GM23338 (cell line): ENCODE data around the gene ATCAY. TPM values are rescaled to one million over a fixed set of nuclear protein-coding genes. Genes with fewer than 3 reads are reported as not detected.
"Not testable (repeated sequence)": the region's sequence is repeated elsewhere in the genome, so short reads cannot be mapped to it uniquely, and the experiment has no call there.

Experiments used
- ATAC-seq: fragments of 200-7000 bp; cut with Tn5 transposase; 3 replicates; pipeline ENCODE4 v1.9.1; 2020
- DNase-seq: peaks from one replicate; pipeline ENCODE4 v3.0.0-alpha.2; 2015; ENCODE audit warnings: low spot score
- H2AFZ ChIP-seq: fragments of 200-600 bp; sonication (generic); 2 replicates; pipeline ENCODE4 v1.8.0; 2016; ENCODE audit warnings: antibody characterized with exemption, mild to moderate bottlenecking, moderate library complexity
- H3F3A ChIP-seq: fragments of 200-600 bp; sonication (generic); replicated peaks from 2 replicates; pipeline ENCODE4 v1.8.0; 2017; ENCODE audit warnings: antibody characterized with exemption, mixed run types, low read depth
- H3K27ac ChIP-seq: fragments of 200-600 bp; sonication (generic); 2 replicates; pipeline ENCODE4 v1.6.1; 2016; ENCODE audit warnings: low read depth
- H3K27me3 ChIP-seq: fragments of 200-600 bp; sonication (generic); 2 replicates; pipeline ENCODE4 v1.8.0; 2016; ENCODE audit warnings: mild to moderate bottlenecking, mixed run types, moderate library complexity; ENCODE audit not compliant: insufficient read depth
- H3K36me3 ChIP-seq: fragments of 200-600 bp; sonication (generic); 2 replicates; pipeline ENCODE4 v1.8.0; 2016; ENCODE audit warnings: mild to moderate bottlenecking; ENCODE audit not compliant: insufficient read depth
- H3K4me1 ChIP-seq: fragments of 200-600 bp; sonication (generic); 2 replicates; pipeline ENCODE4 v1.8.0; 2016; ENCODE audit warnings: mild to moderate bottlenecking, moderate library complexity; ENCODE audit not compliant: insufficient read depth
- H3K4me2 ChIP-seq: fragments of 200-600 bp; sonication (generic); 2 replicates; pipeline ENCODE4 v1.7.1; 2017; ENCODE audit warnings: mixed run types
- H3K4me3 ChIP-seq: fragments of 200-600 bp; sonication (generic); 2 replicates; pipeline ENCODE4 v1.6.1; 2016; ENCODE audit warnings: mixed run types
- H3K79me2 ChIP-seq: fragments of 200-600 bp; sonication (generic); replicated peaks from 2 replicates; pipeline ENCODE4 v1.8.0; 2017; ENCODE audit warnings: mild to moderate bottlenecking; ENCODE audit not compliant: insufficient read depth
- H3K9me2 ChIP-seq: fragments of 200-600 bp; sonication (generic); 2 replicates; pipeline ENCODE4 v1.8.0; 2017; ENCODE audit not compliant: insufficient read depth
- H4K20me1 ChIP-seq: fragments of 200-600 bp; sonication (generic); replicated peaks from 2 replicates; pipeline ENCODE4 v1.8.0; 2017; ENCODE audit warnings: mild to moderate bottlenecking; ENCODE audit not compliant: insufficient read depth
- H3K27ac Mint-ChIP-seq: 2 replicates; pipeline ENCODE4 v1.8.0; 2020; ENCODE audit warnings: inconsistent platforms, mild to moderate bottlenecking, moderate library complexity, mixed read lengths
- H3K27me3 Mint-ChIP-seq: 3 replicates; pipeline ENCODE4 v1.8.0; 2022; ENCODE audit warnings: low read depth, mild to moderate bottlenecking, moderate library complexity, mixed read lengths, inconsistent platforms; ENCODE audit not compliant: insufficient read depth, poor library complexity
- H3K36me3 Mint-ChIP-seq: 3 replicates; pipeline ENCODE4 v1.8.0; 2021; ENCODE audit warnings: low read depth, mild to moderate bottlenecking, inconsistent platforms, moderate library complexity, mixed read lengths
- H3K4me1 Mint-ChIP-seq: 3 replicates; pipeline ENCODE4 v1.8.0; 2020; ENCODE audit warnings: mild to moderate bottlenecking, inconsistent platforms, mixed read lengths
- H3K4me3 Mint-ChIP-seq: 3 replicates; pipeline ENCODE4 v1.8.0; 2021; ENCODE audit warnings: moderate library complexity, mild to moderate bottlenecking, inconsistent platforms, mixed read lengths
- H3K9me3 Mint-ChIP-seq: 3 replicates; pipeline ENCODE4 v1.8.0; 2020; ENCODE audit warnings: moderate library complexity, mild to moderate bottlenecking, inconsistent platforms, mixed read lengths
- CREB1 ChIP-seq: fragments of 250-450 bp; sonication (Bioruptor Pico); IDR thresholded peaks from 2 replicates; pipeline ENCODE4 v1.5.0; 2020; ENCODE audit warnings: low read depth, mild to moderate bottlenecking, moderate library complexity
- ETS1 ChIP-seq: IDR thresholded peaks from 2 replicates; pipeline ENCODE4 v1.6.1; 2016; ENCODE audit warnings: antibody characterized with exemption
- EZH2 ChIP-seq: fragments of 200-600 bp; sonication (generic); IDR thresholded peaks from one replicate; pipeline ENCODE4 v1.8.0; 2017; ENCODE audit warnings: antibody characterized with exemption, mild to moderate bottlenecking, low read depth; ENCODE audit not compliant: unreplicated experiment
- STAT1 ChIP-seq: IDR thresholded peaks from one replicate; pipeline ENCODE4 v1.6.1; 2016; ENCODE audit warnings: antibody characterized with exemption; ENCODE audit not compliant: unreplicated experiment
- polyA plus RNA-seq: library from polyadenylated mRNA; unstranded; fragments of >200 nt; fragmentation: Nextera tagmentation; extraction: Ambion mirVana; gene quantifications from 2 replicates; pipeline ENCODE4 v1.2.1, GENCODE V29; 2016
- total RNA-seq: library from RNA; depleted of rRNA; stranded (reverse); fragments of >200 nt; shearing (Covaris generic); gene quantifications from 2 replicates; pipeline ENCODE4 v1.2.3, GENCODE V29; 2014
- TF ChIP-seq, protein P1 (sequence below): fragments of 250-450 bp; sonication (Bioruptor Pico); IDR thresholded peaks from 2 replicates; pipeline ENCODE4 v1.5.0; 2020; ENCODE audit warnings: mild to moderate bottlenecking, moderate library complexity

The ATCAY gene
- total and polyA plus RNA-seq, 2 experiments from 2014 or later: 16.9 to 45.7 TPM

DNA sequence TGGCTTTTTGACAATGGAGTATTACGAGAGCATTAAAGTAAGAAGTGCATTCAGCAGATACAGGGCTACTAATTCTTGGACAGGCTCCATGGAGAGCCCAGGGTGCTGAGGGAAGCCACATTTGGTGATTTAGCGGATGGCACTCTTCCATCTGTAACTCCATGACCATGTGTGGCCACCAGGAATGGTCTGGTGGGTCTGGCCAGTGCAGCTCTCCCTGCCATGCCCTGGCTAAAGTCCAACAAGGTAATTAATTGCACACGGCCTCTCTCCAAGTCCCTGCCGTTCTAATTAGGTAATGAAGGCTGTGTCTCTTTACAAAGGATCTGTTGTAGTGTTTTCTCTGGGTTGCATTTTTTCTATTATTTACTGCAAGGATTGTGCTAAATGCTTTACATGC lies 7.3 kb upstream of the ATCAY start (continued):
- TF ChIP-seq ETS1 (no peak), CREB1 (CRISPR knock-in tag) (no peak), EZH2 (no peak), STAT1 (no peak)
- TF ChIP-seq, protein P1, sequence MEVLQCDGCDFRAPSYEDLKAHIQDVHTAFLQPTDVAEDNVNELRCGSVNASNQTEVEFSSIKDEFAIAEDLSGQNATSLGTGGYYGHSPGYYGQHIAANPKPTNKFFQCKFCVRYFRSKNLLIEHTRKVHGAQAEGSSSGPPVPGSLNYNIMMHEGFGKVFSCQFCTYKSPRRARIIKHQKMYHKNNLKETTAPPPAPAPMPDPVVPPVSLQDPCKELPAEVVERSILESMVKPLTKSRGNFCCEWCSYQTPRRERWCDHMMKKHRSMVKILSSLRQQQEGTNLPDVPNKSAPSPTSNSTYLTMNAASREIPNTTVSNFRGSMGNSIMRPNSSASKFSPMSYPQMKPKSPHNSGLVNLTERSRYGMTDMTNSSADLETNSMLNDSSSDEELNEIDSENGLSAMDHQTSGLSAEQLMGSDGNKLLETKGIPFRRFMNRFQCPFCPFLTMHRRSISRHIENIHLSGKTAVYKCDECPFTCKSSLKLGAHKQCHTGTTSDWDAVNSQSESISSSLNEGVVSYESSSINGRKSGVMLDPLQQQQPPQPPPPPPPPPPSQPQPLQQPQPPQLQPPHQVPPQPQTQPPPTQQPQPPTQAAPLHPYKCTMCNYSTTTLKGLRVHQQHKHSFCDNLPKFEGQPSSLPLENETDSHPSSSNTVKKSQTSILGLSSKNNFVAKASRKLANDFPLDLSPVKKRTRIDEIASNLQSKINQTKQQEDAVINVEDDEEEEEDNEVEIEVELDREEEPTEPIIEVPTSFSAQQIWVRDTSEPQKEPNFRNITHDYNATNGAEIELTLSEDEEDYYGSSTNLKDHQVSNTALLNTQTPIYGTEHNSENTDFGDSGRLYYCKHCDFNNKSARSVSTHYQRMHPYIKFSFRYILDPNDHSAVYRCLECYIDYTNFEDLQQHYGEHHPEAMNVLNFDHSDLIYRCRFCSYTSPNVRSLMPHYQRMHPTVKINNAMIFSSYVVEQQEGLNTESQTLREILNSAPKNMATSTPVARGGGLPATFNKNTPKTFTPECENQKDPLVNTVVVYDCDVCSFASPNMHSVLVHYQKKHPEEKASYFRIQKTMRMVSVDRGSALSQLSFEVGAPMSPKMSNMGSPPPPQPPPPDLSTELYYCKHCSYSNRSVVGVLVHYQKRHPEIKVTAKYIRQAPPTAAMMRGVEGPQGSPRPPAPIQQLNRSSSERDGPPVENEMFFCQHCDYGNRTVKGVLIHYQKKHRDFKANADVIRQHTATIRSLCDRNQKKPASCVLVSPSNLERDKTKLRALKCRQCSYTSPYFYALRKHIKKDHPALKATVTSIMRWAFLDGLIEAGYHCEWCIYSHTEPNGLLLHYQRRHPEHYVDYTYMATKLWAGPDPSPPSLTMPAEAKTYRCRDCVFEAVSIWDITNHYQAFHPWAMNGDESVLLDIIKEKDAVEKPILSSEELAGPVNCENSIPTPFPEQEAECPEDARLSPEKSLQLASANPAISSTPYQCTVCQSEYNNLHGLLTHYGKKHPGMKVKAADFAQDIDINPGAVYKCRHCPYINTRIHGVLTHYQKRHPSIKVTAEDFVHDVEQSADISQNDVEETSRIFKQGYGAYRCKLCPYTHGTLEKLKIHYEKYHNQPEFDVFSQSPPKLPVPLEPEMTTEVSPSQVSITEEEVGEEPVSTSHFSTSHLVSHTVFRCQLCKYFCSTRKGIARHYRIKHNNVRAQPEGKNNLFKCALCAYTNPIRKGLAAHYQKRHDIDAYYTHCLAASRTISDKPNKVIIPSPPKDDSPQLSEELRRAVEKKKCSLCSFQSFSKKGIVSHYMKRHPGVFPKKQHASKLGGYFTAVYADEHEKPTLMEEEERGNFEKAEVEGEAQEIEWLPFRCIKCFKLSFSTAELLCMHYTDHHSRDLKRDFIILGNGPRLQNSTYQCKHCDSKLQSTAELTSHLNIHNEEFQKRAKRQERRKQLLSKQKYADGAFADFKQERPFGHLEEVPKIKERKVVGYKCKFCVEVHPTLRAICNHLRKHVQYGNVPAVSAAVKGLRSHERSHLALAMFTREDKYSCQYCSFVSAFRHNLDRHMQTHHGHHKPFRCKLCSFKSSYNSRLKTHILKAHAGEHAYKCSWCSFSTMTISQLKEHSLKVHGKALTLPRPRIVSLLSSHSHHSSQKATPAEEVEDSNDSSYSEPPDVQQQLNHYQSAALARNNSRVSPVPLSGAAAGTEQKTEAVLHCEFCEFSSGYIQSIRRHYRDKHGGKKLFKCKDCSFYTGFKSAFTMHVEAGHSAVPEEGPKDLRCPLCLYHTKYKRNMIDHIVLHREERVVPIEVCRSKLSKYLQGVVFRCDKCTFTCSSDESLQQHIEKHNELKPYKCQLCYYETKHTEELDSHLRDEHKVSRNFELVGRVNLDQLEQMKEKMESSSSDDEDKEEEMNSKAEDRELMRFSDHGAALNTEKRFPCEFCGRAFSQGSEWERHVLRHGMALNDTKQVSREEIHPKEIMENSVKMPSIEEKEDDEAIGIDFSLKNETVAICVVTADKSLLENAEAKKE (CRISPR knock-in tag): no peak

GRCh38 chr19:3874695-3875094 lies 5.8 kb upstream of the ATCAY start:
- not testable (repeated sequence) for H3K27me3 ChIP-seq, H3K9me2 ChIP-seq, H3F3A ChIP-seq, H3K4me2 ChIP-seq, H3K79me2 ChIP-seq, H3K4me1 ChIP-seq, H3K4me3 Mint-ChIP-seq, DNase-seq, H2AFZ ChIP-seq, H3K36me3 Mint-ChIP-seq, H4K20me1 ChIP-seq, H3K27ac ChIP-seq, H3K4me1 Mint-ChIP-seq, H3K9me3 Mint-ChIP-seq, H3K4me3 ChIP-seq, H3K36me3 ChIP-seq, H3K27ac Mint-ChIP-seq, ATAC-seq
- peaks cover 25% of the 10 kb centered on the region for H3K27me3 Mint-ChIP-seq
